ENCODE results near the gene UNK.
"Not testable (repeated sequence)": the region's sequence is repeated elsewhere in the genome, so short reads cannot be mapped to it uniquely, and the experiment has no call there.

UNK gene

GRCh38 chr17:75773808-75774470, 10.7 kb upstream of the UNK start:
- no peak for DNase-seq

DNA sequence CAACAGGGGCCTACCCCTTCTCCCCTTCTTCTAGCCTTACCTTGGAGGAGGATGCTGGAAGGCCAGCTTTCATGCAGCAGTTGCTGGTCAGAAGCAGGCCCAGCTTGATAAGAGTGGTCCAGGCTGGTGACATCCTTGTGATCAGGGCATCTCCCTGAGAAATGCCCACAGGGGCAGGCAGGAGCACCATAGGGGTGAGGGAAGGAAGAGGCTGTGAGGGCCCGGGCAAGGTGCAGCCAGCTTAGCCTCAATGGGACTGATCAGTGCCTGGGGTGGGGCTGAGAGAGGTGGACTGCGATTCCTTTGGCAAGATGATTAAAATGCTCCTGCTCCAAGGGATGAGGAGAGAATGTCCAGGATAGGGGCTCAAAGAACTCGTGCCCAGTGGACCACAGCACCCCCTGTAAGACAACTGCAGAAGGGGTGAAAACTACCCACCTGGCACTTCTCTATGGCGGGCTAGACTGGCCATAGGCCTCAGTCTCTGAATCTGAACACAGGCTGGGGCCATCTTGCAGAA, 10.1 kb upstream of the UNK start:
- DNase-seq: no peak

- DNase-seq: no peak
Observed at GRCh38 chr17:75774991-75775668, 9.5 kb upstream of the UNK start.

- no peak for DNase-seq
Observed at GRCh38 chr17:75776386-75777295, 8.0 kb upstream of the UNK start.

DNA sequence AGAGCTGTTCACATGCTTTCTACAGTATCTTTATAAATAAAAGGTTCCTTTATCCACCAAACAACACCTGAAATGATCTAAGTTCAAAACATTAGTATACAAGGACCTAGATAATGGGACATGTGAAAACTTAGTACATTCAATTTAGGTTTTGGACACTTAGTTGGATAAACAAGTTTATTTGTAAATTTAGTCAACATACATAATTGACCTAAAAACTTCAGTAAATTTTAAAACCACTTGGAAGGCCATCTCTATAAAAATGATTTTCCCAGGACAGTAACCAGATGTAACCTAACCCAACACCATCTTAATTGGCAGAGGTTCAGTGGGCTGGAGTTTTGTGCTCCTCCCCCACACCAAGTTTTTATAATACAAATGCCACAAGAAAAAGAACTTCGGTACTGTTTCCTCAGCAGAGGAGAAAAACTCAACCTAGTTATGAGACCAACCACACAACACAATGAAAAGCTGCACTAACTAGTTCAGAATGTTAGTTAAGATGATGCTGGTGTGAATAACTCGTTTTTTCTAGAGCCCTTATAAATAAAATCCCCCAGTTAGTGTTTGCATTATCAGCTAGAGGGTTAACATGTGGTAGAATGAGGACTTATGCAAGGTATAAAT, 7.2 kb upstream of the UNK start:
- DNase-seq: no peak

DNA sequence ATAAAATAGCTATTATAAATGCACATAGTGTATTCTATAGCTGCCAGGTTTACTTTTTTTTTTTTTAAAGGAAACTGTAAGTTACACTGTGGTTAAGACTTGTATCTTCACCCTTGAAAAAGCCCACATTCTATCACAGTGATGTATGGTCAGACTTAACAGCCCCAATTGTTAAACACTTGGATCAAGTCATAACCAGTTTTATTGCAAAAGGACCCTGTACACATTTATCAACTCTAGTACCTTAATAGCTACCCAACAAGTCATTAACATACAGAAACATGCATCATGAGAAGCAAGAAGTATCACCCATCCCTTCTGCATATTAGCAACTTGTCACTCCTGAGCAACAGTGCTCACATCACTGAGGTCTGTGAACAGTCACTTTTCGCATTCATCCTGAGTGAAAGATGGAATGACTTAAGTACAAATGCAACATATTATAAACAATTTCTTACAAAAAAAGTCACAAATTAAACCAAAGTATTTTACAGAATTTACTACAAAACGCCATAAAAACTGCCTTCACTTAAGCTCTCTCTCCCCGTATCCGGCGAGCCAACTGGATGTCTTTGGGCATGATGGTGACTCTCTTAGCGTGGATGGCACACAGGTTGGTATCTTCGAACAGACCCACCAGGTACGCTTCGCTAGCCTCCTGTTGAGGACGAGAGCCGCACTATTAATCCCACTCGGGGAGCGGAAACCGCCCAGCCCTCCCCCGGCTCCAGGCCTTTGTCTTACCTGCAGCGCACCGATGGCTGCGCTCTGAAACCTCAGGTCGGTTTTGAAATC, 6.3 kb upstream of the UNK start:
- not testable (repeated sequence) for DNase-seq

DNA sequence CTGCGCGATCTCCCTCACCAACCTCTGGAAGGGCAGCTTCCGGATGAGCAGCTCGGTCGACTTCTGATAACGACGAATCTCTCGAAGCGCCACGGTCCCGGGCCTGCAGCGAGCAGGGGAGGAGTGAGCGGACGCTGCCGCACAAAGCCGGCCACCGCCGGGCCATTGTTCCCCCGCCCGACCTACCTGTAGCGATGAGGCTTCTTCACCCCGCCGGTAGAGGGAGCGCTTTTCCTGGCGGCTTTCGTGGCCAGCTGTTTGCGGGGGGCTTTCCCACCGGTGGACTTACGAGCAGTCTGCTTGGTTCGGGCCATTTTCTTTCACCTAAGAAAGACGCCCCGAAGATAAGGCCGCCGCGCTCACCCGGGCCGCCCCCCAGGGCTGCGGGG, 5.8 kb upstream of the UNK start:
- no peak for DNase-seq

DNA sequence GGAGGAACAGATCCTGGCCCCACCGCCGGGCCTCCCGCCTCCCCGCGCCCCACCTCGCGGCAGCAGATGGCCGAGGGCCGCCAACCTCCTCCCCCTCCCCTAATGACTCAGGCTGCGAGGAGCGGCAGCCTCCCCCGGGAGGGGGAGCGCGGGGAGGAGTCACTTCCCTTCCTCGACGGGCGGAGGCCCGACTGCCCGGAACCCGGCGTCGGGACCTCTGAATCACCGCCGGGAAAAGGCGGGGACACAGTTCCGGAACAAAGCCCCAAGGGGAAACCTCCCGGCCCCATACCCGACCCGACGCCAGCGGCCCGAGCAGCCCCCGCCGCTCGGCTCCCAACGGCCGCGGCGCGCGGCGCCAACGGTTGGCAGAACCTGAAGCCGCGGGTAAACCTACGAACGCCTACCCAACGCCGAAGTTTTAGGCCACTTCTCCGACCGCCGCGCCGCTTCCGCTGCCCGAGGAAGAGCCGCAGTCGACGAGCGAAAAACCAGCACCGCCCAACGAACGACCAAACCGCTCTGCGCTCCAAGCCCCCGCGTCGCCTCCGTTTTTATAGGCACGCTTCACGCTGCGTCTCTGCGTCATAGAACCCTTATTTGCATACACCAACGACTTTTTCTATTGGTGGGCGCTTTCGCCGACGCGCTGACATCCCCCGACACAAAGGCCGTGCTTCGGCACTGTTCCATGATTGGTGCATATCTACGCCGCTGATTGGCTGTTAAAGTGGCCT, 5.2 kb upstream of the UNK start:
- DNase-seq: peak; percentile 100

DNA sequence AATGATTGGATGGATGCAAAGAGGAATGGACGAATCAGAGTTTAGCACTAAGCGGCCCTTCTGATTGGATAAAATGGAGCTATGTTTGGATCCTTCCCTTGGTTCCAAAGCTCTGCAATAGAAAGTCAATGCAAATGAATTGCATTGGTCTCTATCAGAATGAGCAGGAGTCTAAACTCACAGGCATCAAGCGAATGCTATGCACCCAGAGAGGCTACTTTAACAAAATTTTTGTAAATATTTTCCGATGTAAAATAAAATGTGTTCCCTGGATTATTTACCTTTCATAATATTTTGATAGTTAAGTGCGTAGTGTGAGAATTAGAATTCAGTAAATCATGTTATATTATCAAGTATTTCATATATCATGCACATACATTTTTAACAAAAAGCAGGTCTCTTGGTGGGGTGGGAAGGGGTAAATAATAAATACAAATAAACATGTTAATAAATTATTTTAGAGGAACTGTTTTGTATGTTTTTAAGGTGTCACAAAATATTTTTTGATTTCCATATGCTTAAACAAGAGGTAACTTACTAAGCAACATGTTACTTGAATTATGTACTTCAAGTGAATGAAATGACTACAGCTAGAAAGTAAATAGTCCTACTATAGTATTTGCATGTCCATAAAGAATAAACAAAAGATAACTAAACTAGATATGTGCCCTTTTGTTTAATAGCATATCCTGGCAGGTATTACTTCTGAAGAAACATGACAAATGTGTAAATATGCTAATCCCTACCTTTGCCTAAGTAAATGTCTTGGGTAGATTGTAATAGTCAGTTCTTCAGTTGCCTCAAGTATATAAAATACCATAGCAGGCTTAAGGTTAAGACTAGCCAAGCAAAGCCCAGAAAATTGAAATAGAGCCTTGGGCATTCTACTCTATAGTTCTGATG, 4.4 kb upstream of the UNK start:
- no peak for DNase-seq

DNA sequence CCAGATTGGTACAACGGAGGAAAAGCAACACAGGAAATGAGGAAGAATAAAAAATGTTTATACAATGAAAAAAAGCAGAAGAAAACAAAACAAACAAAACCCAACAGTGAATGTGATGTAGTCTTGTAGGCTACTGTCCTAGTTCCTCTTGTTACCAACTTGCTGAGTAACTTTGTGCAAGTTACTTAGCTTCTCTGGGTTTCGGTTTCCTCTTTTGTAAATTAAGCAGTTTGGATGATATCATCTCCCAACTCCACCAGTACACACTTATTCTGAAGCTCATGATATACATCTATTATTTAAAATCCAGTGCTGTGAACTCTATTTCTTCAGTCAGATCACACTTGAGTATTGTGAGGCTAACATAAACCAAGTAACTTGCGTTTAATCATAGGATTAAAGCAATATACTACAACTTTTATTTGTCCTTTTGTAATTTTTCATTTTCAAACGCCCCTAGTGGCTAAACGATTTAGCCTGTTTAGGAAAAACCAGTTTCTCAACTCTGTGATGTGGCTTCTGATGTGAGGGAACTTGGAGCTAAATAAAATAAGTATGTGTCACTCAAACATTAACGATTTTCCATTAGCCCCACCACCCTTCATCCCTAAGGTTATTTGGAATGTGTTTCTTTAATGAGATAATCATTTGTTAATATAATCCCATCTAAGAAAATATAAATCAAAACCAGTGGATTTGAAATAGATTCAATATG, 1.4 kb upstream of the UNK start:
- no peak for DNase-seq

GRCh38 chr17:75783803-75784472, 668 bp upstream of the UNK start:
- DNase-seq: no peak

GRCh38 chr17:75785016-75785890, 647 bp downstream of the UNK start:
- peak; percentile 86 to 89 for DNase-seq

GRCh38 chr17:75791254-75791653, 6.6 kb downstream of the UNK start:
- no peak for DNase-seq

GRCh38 chr17:75793460-75793859, 8.9 kb downstream of the UNK start:
- no peak for DNase-seq

GRCh38 chr17:75795820-75796607, 11.4 kb downstream of the UNK start:
- DNase-seq: no peak

DNA sequence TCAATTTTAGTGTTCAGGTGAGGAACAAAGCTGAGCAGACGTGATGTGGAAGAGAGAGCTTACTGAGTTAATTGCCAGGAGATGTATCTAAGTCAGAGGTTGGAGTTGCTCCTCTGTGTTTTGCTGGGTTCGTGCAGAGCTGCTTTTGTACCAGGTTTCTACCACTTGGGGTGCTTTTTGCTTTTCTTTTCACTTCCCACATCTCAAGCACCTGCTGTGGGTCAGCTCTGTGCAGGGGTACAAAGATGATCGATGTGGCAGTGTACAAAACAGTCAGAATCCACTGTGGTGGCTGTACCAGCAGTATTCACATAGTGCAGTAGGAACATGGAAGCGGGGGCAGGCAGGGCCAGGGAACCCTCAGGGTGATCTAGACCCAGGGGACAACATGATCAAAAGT, 14.8 kb downstream of the UNK start:
- no peak for DNase-seq

DNA sequence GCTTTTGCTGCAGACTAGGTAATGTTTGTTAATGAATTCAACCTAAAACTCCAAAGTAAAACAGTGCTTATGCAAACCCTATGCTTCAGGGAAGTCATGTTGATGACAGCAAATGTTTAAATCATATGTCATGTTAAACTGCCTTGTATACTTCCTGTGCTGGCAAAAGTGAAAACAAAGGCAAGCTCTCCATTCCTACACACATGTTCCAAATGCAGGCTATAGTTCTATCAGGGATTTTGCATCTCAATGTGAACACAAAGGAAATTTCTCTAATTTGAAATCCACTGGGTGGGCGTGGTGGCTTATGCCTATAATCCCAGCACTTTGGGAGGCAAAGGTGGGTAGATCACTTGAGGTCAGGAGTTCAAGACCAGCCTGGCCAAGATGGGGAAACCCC, 19.3 kb downstream of the UNK start:
- no peak for DNase-seq
